GM12878 (cell line): ENCODE data around the gene TOR1A. TPM values are rescaled to one million over a fixed set of nuclear protein-coding genes. Genes with fewer than 3 reads are reported as not detected.
"Not testable (repeated sequence)": the region's sequence is repeated elsewhere in the genome, so short reads cannot be mapped to it uniquely, and the experiment has no call there.

Experiments
- ATAC-seq: fragments of 200-7000 bp; cut with Tn5 transposase; 3 replicates; pipeline ENCODE4 v1.9.1; 2020; ENCODE audit warnings: mild to moderate bottlenecking, moderate library complexity
- BruUV-seq: library from RNA; stranded (reverse); fragments of 400-500 nt; replicated peaks from 2 replicates; lab custom pipeline; 2021; lab: Mats Ljungman, UMichigan
- CTCF ChIA-PET: fragments of 300-600 bp; sonication (Branson Sonifier 250); formaldehyde crosslinking; extraction: SDS; loops from one replicate; lab custom pipeline; 2021; ENCODE audit warnings: inconsistent platforms; lab: Yijun Ruan, JAX
- POLR2A ChIA-PET: fragments of 350-600 bp; formaldehyde crosslinking; extraction: SDS; loops from one replicate; lab custom pipeline; 2021; ENCODE audit warnings: inconsistent platforms; lab: Charles Lee
- RAD21 ChIA-PET: fragments of 300-600 bp; sonication (Branson Sonifier 250); formaldehyde crosslinking; loops from one replicate; lab custom pipeline; 2023; ENCODE audit warnings: antibody characterized with exemption; ENCODE audit not compliant: unreplicated experiment; lab: Charles Lee
- SMC1A ChIA-PET: fragments of 300-600 bp; sonication (Branson Sonifier 250); formaldehyde crosslinking; loops from one replicate; lab custom pipeline; 2023; ENCODE audit not compliant: unreplicated experiment, uncharacterized antibody; lab: Charles Lee
- DNase-seq: peaks from one replicate; pipeline ENCODE4 v3.0.0-alpha.2; 2011; ENCODE audit warnings: low read depth, low spot score
- FAIRE-seq: peaks from 3 replicates; lab custom pipeline; 2011; peaks lifted over from hg19 to GRCh38; lab: Jason Lieb, UNC
- H2AFZ ChIP-seq: 2 replicates; pipeline ENCODE4 v1.6.0; 2011; ENCODE audit warnings: low read depth, low read length, control low read depth; ENCODE audit not compliant: control insufficient read depth
- H3K27ac ChIP-seq: 2 replicates; pipeline ENCODE4 v1.5.1; 2011; ENCODE audit warnings: control low read depth; ENCODE audit not compliant: control insufficient read depth, insufficient read depth
- H3K27me3 ChIP-seq, 2 experiments: replicated peaks in 1 of 2; 2 replicates each; pipeline versions ENCODE4 v1.6.0 to v1.6.1; 2011; ENCODE audit warnings: low read length in 1 of 2; ENCODE audit not compliant: control insufficient read depth in 2 of 2, insufficient read depth in 2 of 2
- H3K36me3 ChIP-seq, 2 experiments: 2 replicates each; pipeline ENCODE4 v1.5.1; 2011; ENCODE audit warnings: low read length in 1 of 2; ENCODE audit not compliant: control insufficient read depth in 2 of 2, insufficient read depth in 2 of 2
- H3K4me1 ChIP-seq: 2 replicates; pipeline ENCODE4 v1.6.1; 2011; ENCODE audit warnings: mild to moderate bottlenecking, low read length, moderate library complexity, mixed read lengths; ENCODE audit not compliant: control insufficient read depth, insufficient read depth
- H3K4me2 ChIP-seq: 2 replicates; pipeline ENCODE4 v1.6.0; 2011; ENCODE audit warnings: control low read depth; ENCODE audit not compliant: control insufficient read depth, insufficient read depth
- H3K4me3 ChIP-seq: fragments of 200-600 bp; sonication (generic); 2 replicates; pipeline ENCODE4 v1.5.1; 2016
- H3K79me2 ChIP-seq: 2 replicates; pipeline ENCODE4 v1.6.0; 2011; ENCODE audit warnings: low read length; ENCODE audit not compliant: control insufficient read depth, insufficient read depth
- H3K9ac ChIP-seq: 2 replicates; pipeline ENCODE4 v1.8.0; 2011; ENCODE audit warnings: low read length, control low read depth, mixed read lengths; ENCODE audit not compliant: control insufficient read depth, insufficient read depth
- H3K9me3 ChIP-seq: replicated peaks from 3 replicates; pipeline ENCODE4 v1.5.1; 2011; ENCODE audit warnings: mild to moderate bottlenecking, low read length; ENCODE audit not compliant: control insufficient read depth, insufficient read depth
- H4K20me1 ChIP-seq: 2 replicates; pipeline ENCODE4 v1.6.0; 2011; ENCODE audit not compliant: control insufficient read depth, insufficient read depth
- LARP7 ChIP-seq: fragments of 450-650 bp; IDR thresholded peaks from 2 replicates; pipeline ENCODE4 v1.6.1; 2017; ENCODE audit warnings: mild to moderate bottlenecking
- NR2F1 ChIP-seq: fragments of 450-650 bp; conservative IDR thresholded peaks from 2 replicates; pipeline ENCODE4 v1.6.1; 2017; ENCODE audit warnings: mild to moderate bottlenecking
- SIX5 ChIP-seq: IDR thresholded peaks from 2 replicates; pipeline ENCODE4 v1.6.1; 2011; ENCODE audit warnings: mild to moderate bottlenecking, low read depth, low read length, moderate library complexity; ENCODE audit not compliant: severe bottlenecking
- SUZ12 ChIP-seq: fragments of 200-600 bp; sonication (generic); IDR thresholded peaks from one replicate; pipeline ENCODE4 v1.6.1; 2018; ENCODE audit warnings: antibody characterized with exemption, mild to moderate bottlenecking; ENCODE audit not compliant: unreplicated experiment
- WGBS: methylation state at CpG from one replicate; pipeline ENCODE4 v1.1.6; 2016; ENCODE audit warnings: low lambda C conversion rate; ENCODE audit not compliant: insufficient replicate concordance, insufficient coverage; ENCODE audit errors: missing lambda C conversion rate; 5-methylcytosine and 5-hydroxymethylcytosine counted together
- in situ Hi-C: fragments of 300-500 bp; cut with MboI; formaldehyde crosslinking; loops from 9 replicates; pipeline ENCODE4 v1.14.3; 2018; ENCODE audit warnings: mixed read lengths
- intact Hi-C: fragments of 100-400 bp; cut with micrococcal nuclease; formaldehyde crosslinking; loops from one replicate; pipeline ENCODE4 v1.14.2; 2022; ENCODE audit not compliant: unreplicated experiment
- polyA plus RNA-seq, 11 experiments: library from polyadenylated mRNA; depleted of rRNA in 4 of 11; unstranded in 6 of 11; stranded (reverse) in 5 of 11; fragments of >200 nt; fragmentation: Nextera tagmentation in 4 of 11; fragmentation: Illumina TruSeq in 1 of 11; extraction: Ambion mirVana in 4 of 11; extraction: Trizol in 1 of 11; gene quantifications; 1 replicate in 1 of 11; 2 replicates in 10 of 11; pipeline versions ENCODE4 v1.2.1 to v1.2.3, GENCODE V29; 2011 to 2016; ENCODE audit warnings: inconsistent platforms in 2 of 11, missing spikeins in 2 of 11, low read depth in 1 of 11
- total RNA-seq, 4 experiments: library from RNA; depleted of rRNA in 3 of 4; stranded (reverse); fragments of >200 nt in 3 of 4; fragmentation: Illumina TruSeq in 1 of 4; extraction: Trizol in 1 of 4; gene quantifications; 2 replicates each; pipeline versions ENCODE4 v1.2.1 to v1.2.3, GENCODE V29; 2013 to 2021
- TF ChIP-seq, protein P1 (sequence below): fragments of 450-650 bp; IDR thresholded peaks from 2 replicates; pipeline ENCODE4 v1.6.1; 2017; ENCODE audit warnings: mild to moderate bottlenecking, moderate library complexity

TOR1A gene
- total and polyA plus RNA-seq, 10 of the 15 experiments (the other 5 are each of a cell fraction or from before 2014, with no cell fraction given) = 3.2 to 60.8 (median 38.6) TPM

DNA sequence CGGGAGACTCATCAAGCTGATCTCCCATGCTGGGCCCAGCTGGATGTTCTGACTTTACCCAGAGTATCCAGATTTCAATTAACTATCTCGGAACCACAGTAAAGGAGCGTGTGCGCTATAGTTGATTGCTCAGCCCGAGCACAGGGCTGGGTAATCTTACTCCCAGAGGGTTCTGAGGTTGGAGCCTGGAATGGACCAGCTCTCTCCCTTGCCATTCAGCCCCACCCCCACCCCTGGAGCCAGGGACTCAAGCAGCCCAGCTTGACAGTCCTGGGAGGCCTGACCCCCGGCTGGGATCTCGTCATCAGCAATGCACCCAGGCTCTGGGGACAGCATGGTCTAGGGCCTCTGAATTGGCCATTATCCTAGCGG is 47.4 kb downstream of the TOR1A start (continued):
- TF ChIP-seq, protein P1, sequence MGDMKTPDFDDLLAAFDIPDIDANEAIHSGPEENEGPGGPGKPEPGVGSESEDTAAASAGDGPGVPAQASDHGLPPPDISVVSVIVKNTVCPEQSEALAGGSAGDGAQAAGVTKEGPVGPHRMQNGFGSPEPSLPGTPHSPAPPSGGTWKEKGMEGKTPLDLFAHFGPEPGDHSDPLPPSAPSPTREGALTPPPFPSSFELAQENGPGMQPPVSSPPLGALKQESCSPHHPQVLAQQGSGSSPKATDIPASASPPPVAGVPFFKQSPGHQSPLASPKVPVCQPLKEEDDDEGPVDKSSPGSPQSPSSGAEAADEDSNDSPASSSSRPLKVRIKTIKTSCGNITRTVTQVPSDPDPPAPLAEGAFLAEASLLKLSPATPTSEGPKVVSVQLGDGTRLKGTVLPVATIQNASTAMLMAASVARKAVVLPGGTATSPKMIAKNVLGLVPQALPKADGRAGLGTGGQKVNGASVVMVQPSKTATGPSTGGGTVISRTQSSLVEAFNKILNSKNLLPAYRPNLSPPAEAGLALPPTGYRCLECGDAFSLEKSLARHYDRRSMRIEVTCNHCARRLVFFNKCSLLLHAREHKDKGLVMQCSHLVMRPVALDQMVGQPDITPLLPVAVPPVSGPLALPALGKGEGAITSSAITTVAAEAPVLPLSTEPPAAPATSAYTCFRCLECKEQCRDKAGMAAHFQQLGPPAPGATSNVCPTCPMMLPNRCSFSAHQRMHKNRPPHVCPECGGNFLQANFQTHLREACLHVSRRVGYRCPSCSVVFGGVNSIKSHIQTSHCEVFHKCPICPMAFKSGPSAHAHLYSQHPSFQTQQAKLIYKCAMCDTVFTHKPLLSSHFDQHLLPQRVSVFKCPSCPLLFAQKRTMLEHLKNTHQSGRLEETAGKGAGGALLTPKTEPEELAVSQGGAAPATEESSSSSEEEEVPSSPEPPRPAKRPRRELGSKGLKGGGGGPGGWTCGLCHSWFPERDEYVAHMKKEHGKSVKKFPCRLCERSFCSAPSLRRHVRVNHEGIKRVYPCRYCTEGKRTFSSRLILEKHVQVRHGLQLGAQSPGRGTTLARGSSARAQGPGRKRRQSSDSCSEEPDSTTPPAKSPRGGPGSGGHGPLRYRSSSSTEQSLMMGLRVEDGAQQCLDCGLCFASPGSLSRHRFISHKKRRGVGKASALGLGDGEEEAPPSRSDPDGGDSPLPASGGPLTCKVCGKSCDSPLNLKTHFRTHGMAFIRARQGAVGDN = no peak
- no peak for TF ChIP-seq SIX5
- TF ChIP-seq SUZ12 = no peak
- no peak for TF ChIP-seq LARP7
- TF ChIP-seq NR2F1 = no peak

DNA sequence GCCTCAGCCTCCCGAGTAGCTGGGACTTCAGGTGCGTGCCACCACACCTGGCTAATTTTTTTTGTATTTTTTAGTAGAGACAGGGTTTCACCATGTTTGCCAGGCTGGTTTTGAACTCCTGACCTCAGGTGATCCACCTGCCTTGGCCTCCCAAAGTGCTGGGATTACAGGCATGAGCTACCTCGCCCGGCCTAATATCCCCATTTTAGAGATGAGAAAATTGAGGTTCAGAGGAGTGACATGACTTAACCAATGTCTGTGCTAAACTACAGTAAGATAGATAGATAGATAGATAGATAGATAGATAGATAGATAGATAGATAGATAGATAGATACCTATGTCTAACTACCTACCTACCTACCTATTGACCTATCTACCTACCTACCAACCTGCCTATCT is 47.8 kb downstream of the TOR1A start:
- ATAC-seq, BruUV-seq, H3K9me3 ChIP-seq, in situ Hi-C loops, H3K36me3 ChIP-seq, H4K20me1 ChIP-seq, H3K4me1 ChIP-seq, FAIRE-seq, H3K4me3 ChIP-seq, H3K9ac ChIP-seq, H3K4me2 ChIP-seq, intact Hi-C loops, H3K79me2 ChIP-seq, H3K27me3 ChIP-seq, H2AFZ ChIP-seq, DNase-seq, H3K27ac ChIP-seq, POLR2A ChIA-PET: not testable (repeated sequence)
- 2% methylated on average over 4 of the region's 4 CpGs for WGBS
- RAD21 ChIA-PET = interaction anchor here (0.5 to 0.6 kb wide), 2 partner anchors 29 to 47 kb away, joined by 3 read pairs; no protein-coding TSS in a partner anchor
- SMC1A ChIA-PET = interaction anchor here (1.2 kb wide), 1 partner anchor 38 kb away, joined by 3 read pairs; no protein-coding TSS in a partner anchor
- CTCF ChIA-PET = interaction anchor here (0.6 kb wide), 1 partner anchor 14 kb away, joined by 3 read pairs; no protein-coding TSS in a partner anchor
